ENCODE data around the gene CARNS1. TPM values are rescaled to one million over a fixed set of nuclear protein-coding genes. Genes with fewer than 3 reads are reported as not detected.
A peak's percentile ranks its signal among the peaks of the same experiment; 100 is the strongest.

CARNS1 gene
- total RNA-seq, 2 experiments from 2014 or later = 9.9 to 10.0 TPM

GRCh38 chr11:67458266-67458665 lies 42.8 kb downstream of the CARNS1 start:
- ChIA-PET CTCF (interaction anchor here (1.0 kb wide), 1 partner anchor 11 kb away, joined by 3 read pairs; the partner anchor contains the start of gene TMEM134), POLR2A (interaction anchor here (0.7 to 16.8 kb wide), 5 partner anchors 9 to 190 kb away, joined by 3 to 110 read pairs (median 4); partner anchors contain the start of gene PTPRCAP)
- H3K27me3 ChIP-seq (ENCODE audit: control insufficient read depth in 1 of 2, insufficient read depth in 2 of 2, low read length in 2 of 2) = no peaks in the 10 kb centered on the region
- Mint-ChIP-seq H3K27ac (no peak overlapping the region), H3K9me3 (no peaks in the 10 kb centered on the region), H3K27me3 (no peaks in the 10 kb centered on the region), H3K36me3 (ENCODE audit: low read depth) (no peaks in the 10 kb centered on the region), H3K4me1 (ENCODE audit: low read depth) (peaks cover 7% of the 10 kb centered on the region), H3K4me3 (no peak overlapping the region)
- no peak for TF ChIP-seq CTCF (IDR thresholded peaks at IDR 0.05)
- intact Hi-C loops (cut with DNase I, micrococcal nuclease) = no loop called here
- ATAC-seq (ENCODE audit: poor library complexity) (no peak), DNase-seq (no peak)
- no peaks in the 10 kb centered on the region for H3K36me3 ChIP-seq (ENCODE audit: insufficient read depth, low read length)
- peaks cover 5% of the 10 kb centered on the region for H3K4me1 ChIP-seq (ENCODE audit: insufficient read depth, low read length)
- H3K27ac ChIP-seq (ENCODE audit: low read depth in 1 of 2, low read length in 2 of 2) = no peak overlapping the region
- no peak overlapping the region for H3K4me3 ChIP-seq (ENCODE audit: low read length)
- no peaks in the 10 kb centered on the region for H3K9me3 ChIP-seq (ENCODE audit: control insufficient read depth in 1 of 2, insufficient read depth in 1 of 2, low read length in 2 of 2)

GRCh38 chr11:67463186-67463585 lies 47.7 kb downstream of the CARNS1 start:
- H3K9me3 ChIP-seq (ENCODE audit: control insufficient read depth in 1 of 2, insufficient read depth in 1 of 2, low read length in 2 of 2) = no peaks in the 10 kb centered on the region
- no peak for ATAC-seq (ENCODE audit: poor library complexity)
- no peak overlapping the region for H3K27ac ChIP-seq (ENCODE audit: low read depth in 1 of 2, low read length in 2 of 2)
- H3K27ac Mint-ChIP-seq = peak overlapping the region; percentile 39
- H3K27me3 Mint-ChIP-seq = no peaks in the 10 kb centered on the region
- H3K27me3 ChIP-seq (ENCODE audit: control insufficient read depth in 1 of 2, insufficient read depth in 2 of 2, low read length in 2 of 2) = no peaks in the 10 kb centered on the region
- H3K4me3 ChIP-seq (ENCODE audit: low read length) = no peak overlapping the region
- no peak for TF ChIP-seq CTCF (IDR thresholded peaks at IDR 0.05)
- DNase-seq = peak in 1 of 14 experiments; percentile 21
- peaks cover 6% of the 10 kb centered on the region for H3K36me3 ChIP-seq (ENCODE audit: insufficient read depth, low read length)
- no peaks in the 10 kb centered on the region for H3K36me3 Mint-ChIP-seq (ENCODE audit: low read depth)
- peaks cover 41% of the 10 kb centered on the region for H3K4me1 Mint-ChIP-seq (ENCODE audit: low read depth)
- intact Hi-C loops (cut with DNase I, micrococcal nuclease) = no loop called here
- H3K4me3 Mint-ChIP-seq = peak overlapping the region; percentile 30
- no peaks in the 10 kb centered on the region for H3K9me3 Mint-ChIP-seq
- ChIA-PET CTCF (no interaction called here), POLR2A (interaction anchor here (0.6 to 8.5 kb wide), 4 partner anchors 18 to 166 kb away, joined by 3 to 102 read pairs (median 6); partner anchors contain the start of genes AIP, NUDT8 and PTPRCAP)
- H3K4me1 ChIP-seq (ENCODE audit: insufficient read depth, low read length) = peaks cover 45% of the 10 kb centered on the region

GRCh38 chr11:67463680-67464410 lies 48.4 kb downstream of the CARNS1 start:
- Mint-ChIP-seq H3K4me1 (ENCODE audit: low read depth) (peaks cover 45% of the 10 kb centered on the region), H3K27ac (peak overlapping the region; percentile 93), H3K9me3 (no peaks in the 10 kb centered on the region), H3K36me3 (ENCODE audit: low read depth) (no peaks in the 10 kb centered on the region), H3K27me3 (no peaks in the 10 kb centered on the region), H3K4me3 (peak overlapping the region; percentile 89)
- intact Hi-C loops (cut with DNase I, micrococcal nuclease) = loop anchor here (1.0 to 2.0 kb wide), 4 partner anchors 17 to 44 kb away; partner anchors contain the start of genes CDK2AP2 (in 1 of the 2) and RPS6KB2 (in 1 of the 2)
- Histone ChIP-seq H3K27me3 (ENCODE audit: control insufficient read depth in 1 of 2, insufficient read depth in 2 of 2, low read length in 2 of 2) (no peaks in the 10 kb centered on the region), H3K4me1 (ENCODE audit: insufficient read depth, low read length) (peaks cover 51% of the 10 kb centered on the region), H3K9me3 (ENCODE audit: control insufficient read depth in 1 of 2, insufficient read depth in 1 of 2, low read length in 2 of 2) (no peaks in the 10 kb centered on the region), H3K27ac (ENCODE audit: low read depth in 1 of 2, low read length in 2 of 2) (peak overlapping the region; percentile 63 to 89), H3K36me3 (ENCODE audit: insufficient read depth, low read length) (peaks cover 6% of the 10 kb centered on the region), H3K4me3 (ENCODE audit: low read length) (peak overlapping the region; percentile 81)
- no peak for ATAC-seq (ENCODE audit: poor library complexity)
- DNase-seq = peak in 2 of 14 experiments; percentile 56 to 70
- ChIA-PET CTCF (no interaction called here), POLR2A (interaction anchor here (0.6 to 8.5 kb wide), 5 partner anchors 21 to 166 kb away, joined by 3 to 131 read pairs (median 7); partner anchors contain the start of genes AIP, NUDT8 and PTPRCAP)
- TF ChIP-seq CTCF (IDR thresholded peaks at IDR 0.05) = no peak
